GM03348 (cell line): ENCODE results near the gene METTL8.
A peak's percentile ranks its signal among the peaks of the same experiment; 100 is the strongest.
"Not testable (repeated sequence)": the region's sequence is repeated elsewhere in the genome, so short reads cannot be mapped to it uniquely, and the experiment has no call there.

Experiments used
- DNase-seq: peaks from one replicate; pipeline ENCODE4 v3.0.0; 2012; ENCODE audit warnings: low spot score

The METTL8 gene

DNA sequence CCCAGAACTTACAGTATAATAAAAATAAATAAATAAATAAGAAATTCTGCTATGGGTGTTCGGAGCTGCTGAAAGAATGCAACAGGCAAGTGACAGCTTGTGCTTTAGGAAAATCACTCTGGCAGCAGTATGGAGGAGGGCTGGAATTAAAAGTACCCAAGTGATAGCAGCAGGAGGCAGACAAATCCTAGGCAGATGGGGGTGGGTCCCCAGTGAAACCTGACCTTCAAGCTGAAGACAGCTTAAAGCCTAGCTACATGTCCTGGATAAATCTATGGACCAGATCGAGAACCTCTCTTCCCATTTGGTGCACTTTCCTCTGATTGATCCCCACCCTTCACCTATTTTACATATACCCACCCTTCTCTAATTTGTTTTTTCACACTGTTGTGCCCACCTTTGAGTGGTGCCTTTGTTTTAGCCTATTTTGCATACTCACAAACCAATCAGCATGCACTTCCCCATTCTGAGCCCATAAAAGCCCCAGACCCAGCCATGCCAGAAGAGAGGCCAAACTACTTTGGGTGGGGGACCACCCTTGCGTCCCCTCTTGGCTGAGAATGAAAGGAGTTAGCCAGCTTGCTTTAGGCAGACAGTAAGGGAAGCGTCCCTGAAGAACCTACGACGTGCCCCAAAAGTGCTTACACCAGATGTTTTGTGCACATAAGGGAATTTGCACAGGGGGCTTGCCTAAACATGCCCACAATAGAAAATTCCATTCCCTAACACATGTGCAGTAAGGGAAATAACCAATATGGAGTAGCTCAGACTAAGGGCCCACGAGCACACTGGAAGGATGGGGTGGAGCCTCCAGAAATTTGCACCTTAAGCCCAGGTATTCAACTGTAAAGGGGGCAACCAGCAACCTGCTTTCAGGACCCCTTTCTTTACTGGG, 3.0 kb downstream of the METTL8 start:
- no peak for DNase-seq

DNA sequence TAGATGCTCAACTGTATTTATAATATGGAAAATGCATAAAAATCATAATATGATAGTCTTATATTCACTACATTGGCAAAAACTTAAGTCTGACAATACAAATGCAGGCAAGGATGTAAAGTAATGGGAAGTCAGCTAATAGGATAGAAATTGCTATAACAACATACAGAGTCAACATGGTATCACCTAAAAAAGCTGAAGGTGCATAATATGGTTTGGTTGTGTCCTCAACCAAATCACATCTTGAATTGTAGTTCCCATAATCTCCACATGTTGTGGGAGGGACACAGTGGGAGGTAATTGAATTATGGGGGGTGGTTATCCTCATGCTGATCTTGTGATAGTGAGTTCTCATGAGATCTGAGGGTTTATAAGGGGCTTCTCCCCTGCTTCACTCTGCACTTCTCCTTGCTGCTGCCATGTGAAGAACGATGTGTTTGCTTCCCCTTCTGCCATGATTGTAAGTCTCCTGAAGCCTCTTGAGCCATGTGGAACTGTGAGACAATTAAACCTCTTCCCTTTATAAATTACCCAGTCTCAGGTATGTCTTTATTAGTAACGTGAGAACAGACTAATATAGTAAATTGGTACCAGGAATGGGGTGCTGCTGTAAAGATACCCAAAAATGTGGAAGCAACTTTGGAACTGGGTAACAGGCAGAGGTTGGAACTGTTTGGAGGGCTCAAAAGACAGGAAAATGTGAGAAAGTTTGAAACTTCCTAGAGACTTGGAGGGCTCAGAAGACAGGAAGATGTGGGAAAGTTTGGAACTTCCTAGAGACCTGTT, 10.9 kb downstream of the METTL8 start:
- DNase-seq, result not testable (repeated sequence)

DNA sequence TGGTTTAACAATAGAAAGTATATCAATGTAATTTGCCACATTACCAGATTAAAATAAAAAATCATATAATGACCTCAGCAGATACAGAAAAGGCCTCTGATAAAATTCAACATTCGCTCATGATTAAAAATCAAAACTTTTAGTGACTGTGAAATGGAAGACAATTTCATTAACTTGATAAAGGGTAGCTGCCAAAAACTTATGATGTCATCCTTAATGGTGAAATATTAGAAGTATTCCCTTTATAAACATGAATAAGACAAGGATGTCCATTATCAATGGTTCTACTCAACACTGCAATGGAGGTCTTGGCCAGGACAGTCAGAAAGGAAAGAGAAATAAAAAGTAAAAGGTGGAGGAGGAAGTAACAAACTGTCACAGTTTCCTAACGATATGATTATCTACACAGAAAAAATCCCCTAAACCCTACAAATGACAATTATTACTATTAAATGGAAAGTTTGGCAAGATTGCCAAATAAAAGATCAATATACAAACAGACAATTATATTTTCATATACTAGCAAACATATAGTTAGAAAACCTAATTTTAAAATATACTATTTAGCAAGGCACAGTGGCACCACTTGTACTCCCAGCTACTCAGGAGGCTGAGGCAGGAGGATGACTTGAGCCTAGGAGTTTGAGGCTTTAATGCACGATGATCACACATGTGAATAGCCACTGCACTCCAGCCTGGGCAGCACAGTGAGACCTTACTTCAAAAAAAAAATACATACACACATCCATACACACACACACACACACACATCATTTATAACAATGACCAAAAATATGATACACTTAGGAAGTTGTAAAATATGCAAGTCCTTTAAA, 12.8 kb downstream of the METTL8 start:
- no peak for DNase-seq

DNA sequence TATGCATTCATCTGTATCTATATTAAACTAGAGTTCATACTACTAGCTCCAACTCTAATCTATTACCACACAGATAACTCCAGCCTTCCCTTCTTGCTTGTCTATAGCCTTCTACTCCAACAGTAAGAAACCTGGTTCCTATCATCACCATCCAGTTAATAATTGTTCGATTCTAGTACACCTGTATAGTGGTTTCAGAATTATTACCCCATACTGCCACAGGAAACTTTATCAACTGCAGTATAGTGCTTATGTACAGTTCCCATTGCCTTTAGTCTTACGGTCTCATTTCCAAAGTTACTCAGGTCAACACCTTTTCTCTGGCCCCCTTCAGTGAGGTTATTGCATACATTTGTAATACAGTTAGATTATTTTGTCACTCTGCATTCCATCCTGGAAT, 14.5 kb downstream of the METTL8 start:
- no peak for DNase-seq

DNA sequence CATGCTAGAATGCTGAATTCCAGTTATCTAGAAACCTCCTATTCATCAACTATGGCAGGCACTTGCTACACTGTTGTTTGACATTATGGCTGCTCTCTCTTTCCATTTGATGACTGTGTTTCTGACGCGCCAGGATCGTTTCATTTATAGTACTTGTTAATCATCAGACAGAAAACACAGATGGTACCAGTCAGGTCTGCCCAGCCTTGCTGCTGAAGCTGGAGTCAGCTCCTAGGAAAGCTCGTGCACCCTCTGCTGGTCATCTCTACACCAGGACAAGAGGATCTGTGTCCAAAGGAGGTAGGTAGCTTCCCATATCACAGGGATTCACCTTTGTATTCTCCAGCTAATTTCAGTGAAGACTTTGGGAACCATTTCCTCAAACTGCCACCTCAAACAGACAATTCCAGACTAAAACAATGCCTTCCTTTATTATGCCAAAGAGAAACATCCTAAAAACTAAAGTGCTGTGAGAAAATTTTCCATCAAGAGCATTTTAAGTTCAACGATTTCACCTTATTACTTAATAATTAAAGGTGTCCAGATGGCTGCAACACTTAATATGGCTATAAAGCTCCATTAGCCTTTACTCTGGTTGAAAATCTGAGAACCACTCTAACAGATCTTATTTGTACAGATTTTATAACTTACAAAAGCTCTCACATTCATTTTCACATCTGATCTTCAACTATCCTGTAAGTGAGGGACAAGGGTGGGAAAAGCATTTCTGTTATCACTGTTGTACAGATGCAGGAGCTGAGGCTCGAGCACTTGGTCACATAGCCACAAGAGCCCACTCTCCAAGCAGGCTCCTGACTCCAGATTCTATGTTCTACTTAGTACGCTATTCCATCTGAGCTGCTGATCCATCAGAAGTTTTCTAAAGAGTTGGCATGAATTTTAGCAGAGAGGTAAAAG, 17.5 kb downstream of the METTL8 start:
- DNase-seq, result peak; percentile 88

DNA sequence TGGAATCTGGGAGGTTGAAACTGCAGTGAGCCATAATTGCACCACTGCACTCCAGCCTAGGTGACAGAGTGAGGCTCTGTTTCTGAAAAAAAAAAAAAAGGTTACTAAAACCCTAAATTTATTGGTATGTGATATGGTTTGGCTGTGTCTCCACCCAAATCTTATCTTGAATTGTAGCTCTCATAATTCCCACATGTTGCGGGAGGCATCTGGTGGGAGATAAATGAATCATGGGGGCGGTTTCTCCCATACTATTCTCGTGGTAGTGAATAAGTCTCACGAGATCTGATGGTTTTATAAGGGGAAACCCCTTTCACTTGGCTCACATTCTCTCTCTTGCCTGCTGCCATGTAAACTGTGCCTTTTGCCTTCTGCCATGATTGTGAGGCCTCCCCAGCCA, 19.1 kb downstream of the METTL8 start:
- not testable (repeated sequence) for DNase-seq

DNA sequence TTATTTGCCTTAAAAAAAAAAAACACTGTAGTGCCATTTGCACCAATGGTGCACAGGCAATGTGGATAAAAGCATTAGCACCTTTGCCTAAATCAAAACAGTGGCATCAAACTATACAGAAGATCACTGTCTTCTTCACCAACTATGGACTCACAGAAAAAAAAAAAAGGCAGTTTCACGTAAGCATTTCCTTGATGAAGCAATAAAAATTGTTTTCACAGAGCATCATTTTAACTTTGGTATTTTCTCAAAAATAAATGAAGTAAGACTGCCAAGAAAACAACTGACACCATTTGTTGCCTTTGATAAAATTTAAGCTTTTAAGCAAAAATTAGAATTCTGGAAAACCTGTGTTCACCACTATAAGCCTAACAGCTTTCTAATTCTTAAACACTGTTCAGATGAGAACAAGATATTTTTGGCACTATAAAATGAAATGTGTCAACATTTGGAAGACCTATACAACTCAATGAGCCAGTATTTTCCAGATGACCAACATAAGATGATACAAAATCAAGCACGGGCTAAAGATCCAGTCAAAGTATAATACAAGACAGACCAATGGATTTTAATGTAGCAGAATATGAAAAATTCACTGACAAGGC, 21.1 kb downstream of the METTL8 start:
- no peak for DNase-seq

DNA sequence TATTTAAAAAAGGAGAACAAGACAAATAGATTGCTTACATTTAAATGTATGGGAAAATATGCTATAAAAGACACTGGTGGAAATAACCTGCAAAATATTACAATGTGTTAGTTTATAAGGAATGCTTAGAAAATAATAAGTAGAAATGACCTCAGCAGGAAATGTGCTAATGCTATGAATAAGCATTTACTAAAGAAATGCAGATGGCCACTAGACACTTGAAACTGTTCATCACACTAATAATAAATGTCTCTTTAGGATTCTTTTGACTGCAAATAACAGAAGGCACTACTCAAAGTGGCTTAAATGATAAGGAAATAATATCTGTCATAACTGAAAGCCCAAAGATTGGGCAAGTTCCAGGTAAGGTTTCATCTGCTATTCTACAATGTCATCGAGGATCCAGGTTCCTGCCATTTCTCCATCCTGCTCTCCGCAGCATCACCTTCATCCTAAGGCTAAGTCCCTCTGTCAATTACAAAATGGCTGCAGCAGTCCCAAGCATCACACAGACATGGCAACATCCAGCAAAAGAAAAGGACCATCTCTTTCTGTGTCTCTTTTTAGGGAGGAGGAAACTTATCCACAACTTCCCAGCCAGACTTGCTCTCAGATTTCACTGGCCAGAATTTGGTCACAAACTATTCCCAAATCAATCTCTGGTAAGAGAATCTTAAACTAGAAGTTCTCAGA, 21.9 kb downstream of the METTL8 start:
- DNase-seq, result peak; percentile 36

DNA sequence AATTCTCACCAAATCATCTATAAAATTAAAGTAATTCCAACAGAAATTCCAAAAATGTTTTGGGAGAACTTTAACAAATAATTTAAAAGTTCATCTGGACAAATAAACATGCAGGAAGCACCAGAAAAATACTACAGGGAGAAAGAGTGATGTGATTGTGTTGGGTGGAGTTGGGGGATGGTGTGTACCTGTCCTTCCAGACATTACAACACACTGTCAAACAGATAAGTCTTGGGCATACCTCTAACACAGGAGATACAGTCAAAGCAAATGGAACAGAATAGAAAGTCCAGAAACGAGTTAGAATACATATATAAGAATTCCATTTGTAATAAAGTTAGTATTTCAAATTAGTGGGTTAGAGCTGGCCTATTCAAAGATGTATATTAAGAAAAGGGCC, 22.6 kb downstream of the METTL8 start:
- DNase-seq, result no peak

DNA sequence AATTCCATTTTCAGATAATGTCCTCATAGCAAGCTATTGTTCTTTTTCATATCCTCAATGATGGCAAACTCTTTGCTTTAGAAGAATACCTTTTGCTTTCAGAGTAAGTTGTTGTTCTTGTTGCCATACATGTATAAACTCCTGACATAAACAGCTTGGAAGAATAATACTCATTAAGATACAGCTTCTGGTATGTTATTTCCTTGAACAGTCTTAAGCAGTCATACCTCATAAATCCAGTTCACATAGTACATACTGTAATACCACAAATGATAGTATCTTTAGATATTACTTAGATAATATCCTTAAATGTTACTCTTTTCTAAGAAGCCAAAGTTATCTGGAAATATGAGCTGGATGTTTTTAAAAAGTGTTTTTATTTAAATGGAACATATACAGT, 23.2 kb downstream of the METTL8 start:
- DNase-seq, result no peak

DNA sequence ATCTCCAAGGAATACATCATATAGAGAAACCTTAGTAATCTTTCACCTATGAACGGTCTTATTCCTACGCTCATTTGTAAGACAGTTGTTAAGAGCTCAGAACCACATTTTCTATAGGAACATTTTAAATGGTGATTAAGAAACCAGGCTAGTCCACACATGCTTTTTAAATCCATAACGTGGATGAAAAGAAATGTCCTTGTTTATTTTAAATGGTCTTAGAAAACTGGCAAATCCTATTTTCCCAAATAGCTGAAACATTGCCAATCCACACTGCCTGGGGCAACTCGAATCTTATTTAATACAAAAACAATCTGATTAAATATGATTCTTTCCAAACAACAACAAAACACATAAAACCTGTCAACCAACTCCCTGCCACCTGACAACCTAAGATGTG, 23.7 kb downstream of the METTL8 start:
- no peak for DNase-seq

DNA sequence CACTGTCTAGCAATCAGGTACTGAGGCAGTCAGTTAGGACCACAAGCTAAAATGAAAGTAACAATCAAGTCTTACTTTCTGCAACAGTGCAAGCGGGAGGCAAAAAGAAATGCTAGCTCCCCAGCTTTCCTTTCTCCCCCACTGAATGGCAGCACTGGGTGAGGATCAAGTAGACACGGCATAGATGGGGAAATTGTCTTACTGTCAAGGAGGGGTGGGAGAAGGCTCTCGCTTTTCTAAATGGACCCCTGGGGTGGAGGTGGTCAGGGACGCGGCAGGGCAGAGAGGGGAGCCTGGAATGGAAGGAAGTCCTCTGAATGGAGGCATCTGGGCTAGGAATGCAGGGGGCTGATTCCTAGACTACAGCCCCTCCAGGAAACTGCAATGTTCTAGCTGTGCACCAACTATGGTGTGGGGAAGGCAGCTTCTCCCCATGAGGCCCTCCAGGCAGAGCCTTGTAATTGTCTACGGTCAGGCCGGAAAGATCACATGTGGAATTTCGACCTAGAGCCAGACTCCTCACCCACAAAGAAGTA, 24.3 kb downstream of the METTL8 start:
- no peak for DNase-seq

DNA sequence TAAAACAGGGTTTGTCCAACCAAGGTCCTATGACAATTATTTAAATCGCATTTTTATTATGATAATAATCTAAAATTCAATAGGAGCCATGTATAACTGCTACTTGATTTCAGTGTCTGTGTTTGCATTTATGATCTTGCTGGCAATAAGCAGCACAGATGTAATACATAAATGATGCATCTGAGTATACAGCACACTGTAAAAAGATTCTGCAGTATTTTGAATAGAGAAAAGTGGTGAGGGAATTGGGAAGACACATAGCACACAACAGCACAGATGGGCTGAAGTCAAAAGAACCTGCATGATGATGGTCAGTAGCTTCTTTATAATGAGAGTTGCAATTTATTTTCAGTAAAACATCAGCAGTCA, 26.1 kb downstream of the METTL8 start:
- no peak for DNase-seq

DNA sequence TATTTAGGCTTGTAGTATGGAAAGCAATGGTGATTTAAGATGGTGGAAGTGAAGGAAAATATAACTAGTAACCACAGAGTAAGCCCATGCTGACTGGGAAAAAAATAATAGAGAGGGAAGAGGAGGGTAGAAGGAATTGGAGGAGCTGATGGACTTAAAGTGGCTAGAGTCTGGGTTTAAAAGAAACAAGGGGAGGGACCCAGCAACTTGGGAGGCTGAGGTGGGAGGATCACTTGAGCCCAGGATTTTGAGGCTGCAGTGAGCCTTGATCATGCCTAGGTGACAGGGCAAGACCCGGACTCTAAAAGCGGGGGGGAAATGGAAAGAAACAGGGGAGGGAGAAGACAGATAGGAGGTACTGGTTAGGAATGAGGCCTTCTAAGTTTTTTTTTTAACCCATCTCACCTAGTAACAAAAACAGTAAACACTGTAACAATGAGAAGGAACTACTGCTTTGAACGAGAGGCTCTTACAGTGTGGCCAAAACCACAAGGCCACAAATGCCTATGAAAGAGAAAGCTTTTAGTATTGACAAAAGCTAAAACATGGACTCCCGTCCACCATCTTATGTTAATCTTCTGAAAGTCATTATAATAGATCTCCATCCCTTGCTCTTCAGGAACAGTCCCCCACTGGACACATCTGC, 26.6 kb downstream of the METTL8 start:
- DNase-seq, result no peak

DNA sequence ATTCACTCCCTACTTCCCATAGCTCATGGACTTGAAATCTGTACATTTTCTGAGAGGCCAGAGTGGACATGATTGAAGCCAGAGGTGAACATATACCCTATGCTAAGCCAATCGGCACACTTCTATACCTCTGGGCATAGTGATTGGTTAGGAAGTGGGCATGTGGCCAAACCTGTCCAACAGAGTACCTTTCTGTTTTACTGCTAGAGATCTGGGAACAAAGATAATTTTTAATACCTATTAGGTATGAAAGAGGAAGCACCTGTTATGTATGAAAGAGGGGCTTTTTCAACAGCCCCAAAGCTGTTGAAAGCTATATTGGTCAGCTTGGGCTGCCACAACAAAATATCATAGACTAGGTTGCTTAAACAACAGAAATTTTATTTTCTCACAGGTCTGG, 27.7 kb downstream of the METTL8 start:
- DNase-seq, result no peak

DNA sequence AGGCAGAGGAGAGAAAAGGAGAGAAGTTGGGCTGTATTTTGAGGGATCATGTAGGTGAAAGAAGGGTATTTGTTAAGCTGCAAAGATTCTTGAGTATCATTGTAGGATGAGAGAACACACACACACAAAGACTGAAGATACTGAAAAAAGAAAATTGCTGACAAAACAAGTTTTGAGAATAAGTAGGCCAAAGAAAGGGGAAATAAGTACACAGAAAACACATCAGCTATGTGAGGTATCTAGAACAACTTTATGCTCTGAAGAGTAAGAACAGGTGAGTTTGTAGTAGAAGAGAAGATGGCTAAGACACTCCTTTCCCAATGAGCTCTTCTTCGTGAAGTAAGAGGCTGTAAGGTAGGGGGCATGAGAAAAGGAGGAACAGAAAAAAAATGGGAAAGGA, 28.2 kb downstream of the METTL8 start:
- DNase-seq, result no peak

DNA sequence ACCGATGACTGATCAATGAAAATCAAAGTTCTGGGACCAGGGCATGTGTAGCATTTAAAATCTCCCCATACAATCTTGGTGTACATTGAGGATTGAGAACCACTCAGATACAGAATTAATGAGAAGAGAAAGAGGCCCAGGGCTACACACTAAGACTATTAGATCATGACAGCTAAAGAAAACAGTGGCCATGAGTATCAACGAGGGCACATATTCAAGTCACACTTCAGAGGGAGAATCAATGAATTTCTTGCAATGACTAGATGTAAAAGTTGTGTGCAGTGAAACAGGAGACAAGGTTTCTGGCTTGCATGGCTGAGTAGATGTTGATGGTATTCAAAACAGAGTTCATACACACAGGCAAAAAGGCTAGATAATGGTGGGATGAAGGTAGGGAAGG, 29.1 kb downstream of the METTL8 start:
- no peak for DNase-seq

DNA sequence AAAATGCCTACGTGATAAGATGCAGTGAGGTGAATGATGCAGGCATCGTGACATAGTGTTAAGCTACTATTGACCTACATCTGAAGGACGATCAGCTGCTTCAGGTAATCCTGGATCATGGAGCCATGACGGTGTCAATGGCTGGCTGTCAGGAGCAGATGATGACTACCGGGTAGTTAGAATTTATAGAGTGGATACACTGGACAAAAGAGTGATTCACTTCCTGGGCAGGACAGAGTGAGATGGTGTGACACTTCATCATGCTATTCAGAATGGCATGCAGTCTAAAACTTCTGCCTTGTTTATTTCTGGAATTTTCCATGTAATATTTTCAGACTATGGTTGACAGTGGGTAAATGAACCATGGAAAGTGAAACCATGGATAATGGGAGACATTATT, 29.5 kb downstream of the METTL8 start:
- peak; percentile 57 for DNase-seq

DNA sequence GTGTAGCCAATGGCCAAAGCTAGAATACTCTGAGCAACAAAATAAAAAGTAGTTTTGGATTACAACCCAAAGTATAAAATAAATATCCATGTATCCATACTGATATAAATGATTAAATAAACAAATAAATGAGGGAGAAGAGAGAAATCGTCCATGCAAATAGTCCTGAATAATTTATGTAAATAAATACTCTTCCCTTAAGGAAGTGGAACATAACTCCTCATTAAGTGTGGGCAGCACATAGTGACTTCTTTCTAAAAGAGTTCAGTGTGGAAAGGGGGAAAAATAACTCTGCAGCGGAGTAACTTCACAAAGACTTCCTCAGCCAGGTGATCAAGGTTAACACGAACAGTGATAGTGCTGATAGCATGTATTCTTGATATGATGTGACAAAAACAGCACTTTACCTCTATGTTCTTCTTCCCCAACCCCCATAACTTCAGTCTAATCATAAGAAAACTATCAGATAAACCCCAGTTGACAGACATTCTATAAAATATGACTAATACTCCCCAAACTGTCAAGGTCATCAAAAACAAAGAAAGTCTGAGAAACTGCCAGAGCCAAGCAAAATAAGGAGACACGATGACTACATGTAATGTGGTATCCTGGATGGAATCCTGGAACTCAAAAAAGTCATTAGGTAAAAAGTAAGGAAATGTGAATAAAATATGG, 30.7 kb downstream of the METTL8 start:
- no peak for DNase-seq
